GM04503 (cell line): ENCODE measurements around the gene UGGT2.
"Not testable (repeated sequence)": the region's sequence is repeated elsewhere in the genome, so short reads cannot be mapped to it uniquely, and the experiment has no call there.

Experiments used
- DNase-seq: peaks from one replicate; pipeline ENCODE4 v3.0.0-alpha.2; 2012; ENCODE audit warnings: low read depth

The UGGT2 gene

DNA sequence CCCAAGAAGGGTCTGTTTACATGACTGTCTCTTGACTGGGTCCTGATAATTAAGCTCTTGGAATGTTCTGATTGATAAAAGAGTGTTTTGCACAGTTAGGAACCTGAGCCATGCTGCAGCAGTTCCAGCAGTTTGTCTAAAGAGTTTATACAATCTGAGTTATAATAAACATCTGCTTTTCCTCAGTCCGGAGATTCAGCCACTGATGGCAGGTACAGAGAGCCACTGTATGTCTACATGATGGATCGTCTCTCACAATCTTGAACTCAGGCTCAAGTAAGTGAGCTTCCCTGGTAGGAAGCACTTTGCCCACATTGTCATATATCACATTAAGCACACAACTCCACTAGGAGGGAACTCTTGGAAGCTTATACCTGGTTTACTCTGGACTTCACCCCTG is 84.3 kb downstream of the UGGT2 start:
- no peak for DNase-seq

- DNase-seq, result no peak
These were observed 95.9 kb downstream of the UGGT2 start for GRCh38 chr13:95957331-95957730.

GRCh38 chr13:95956589-95957148 is 96.5 kb downstream of the UGGT2 start:
- no peak for DNase-seq

DNA sequence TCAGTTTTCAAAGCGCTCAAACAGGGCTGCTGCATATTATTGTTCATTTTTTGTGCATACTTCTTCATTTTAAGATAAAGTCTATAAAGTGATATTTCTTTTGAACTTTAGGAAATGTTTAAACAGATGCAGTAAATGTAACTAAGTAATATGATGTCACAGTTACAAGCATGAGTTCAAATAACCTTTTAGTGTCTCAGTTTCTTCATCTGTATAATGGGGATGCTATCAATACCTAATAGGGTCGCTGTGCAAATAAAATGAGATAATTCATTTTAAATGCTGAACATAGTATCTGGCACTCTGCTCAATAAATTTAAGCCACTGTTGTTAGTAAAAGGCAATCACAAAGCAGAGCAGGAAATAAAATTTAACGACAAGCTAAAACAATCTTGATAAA is 97.5 kb downstream of the UGGT2 start:
- no peak for DNase-seq

DNA sequence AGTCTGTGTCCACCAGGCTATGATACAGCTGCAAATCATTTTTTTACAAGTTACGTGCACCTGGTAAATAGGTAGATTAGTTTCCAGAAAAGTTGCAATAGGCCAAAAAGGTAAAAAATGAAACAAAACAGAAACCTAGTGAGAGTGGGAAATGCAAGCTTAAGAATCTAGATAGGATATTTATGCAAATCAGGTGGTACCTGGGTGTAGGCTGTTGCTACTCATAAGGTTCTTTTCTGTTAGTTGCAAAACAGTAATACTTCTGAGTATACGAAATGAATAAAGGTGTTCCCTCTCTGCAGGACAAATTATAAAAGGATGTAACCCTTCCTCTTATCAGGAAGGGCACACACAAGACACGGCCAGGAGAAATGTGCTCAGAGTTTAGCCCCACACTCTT is 97.9 kb downstream of the UGGT2 start:
- no peak for DNase-seq

DNA sequence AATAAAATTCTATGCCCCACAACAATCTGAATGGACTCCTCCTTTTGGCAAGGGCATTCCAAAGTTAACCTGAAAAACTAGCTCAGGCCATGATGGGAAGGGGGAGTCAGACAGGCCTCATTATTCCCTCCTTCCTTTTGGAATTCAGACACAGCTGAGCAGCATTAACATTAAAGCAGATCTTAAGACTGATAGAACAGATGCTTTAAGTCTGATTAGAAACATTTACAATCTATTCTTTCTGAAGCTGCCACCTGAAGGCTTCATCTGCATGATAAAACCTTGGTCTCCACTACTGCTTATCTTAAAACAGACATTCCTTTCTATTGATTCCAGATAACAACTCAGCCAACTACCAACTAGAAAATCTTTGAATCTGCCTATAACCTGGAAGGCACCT is 98.9 kb downstream of the UGGT2 start:
- DNase-seq, result no peak

GRCh38 chr13:95950103-95950502 is 103.1 kb downstream of the UGGT2 start:
- DNase-seq, result no peak

DNA sequence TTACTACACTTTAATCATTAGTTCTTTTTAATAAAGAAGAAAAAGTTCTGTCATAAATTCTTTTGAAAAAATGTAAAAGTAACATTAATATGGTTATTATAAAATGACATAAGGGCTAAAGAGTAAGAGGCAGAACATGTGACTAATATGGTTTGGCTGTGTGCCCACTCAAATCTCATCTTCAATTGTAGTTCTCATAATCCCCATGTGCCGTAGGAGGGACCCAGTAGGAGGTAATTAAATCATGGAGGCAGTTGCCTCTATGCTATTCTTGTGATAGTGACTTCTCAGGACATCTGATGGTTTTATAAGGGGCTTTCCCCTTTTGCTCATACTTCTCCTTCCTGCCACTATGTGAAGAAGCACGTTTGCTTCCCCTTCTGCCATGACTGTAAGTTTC is 104.5 kb downstream of the UGGT2 start:
- no peak for DNase-seq

DNA sequence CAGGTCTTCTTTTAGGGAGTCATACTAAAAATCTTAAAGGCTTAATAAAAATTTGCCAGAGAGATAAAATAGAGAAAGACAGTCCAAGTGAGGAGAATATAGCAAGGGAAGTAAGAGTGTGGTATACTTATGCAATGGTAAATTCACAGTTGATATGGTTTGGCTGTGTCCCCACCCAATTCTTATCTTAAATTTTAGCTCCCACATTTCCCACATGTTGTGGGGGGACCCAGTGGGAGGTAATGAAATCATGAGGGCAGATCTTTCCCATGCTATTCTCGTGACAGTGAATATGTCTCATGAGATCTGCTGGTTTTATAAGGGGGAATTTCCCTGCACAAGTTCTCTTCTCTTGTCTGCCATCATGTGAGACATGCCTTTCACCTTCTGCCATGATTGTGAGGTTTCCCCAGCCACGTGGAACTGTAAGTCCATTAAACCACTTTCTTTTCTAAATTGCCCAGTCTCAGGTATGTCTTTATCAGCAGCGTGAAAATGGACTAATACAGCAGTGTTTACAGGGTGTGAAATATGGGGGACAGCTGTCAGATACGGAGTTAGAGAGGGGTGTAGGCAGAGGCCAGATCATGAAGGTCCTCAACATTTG is 115.4 kb downstream of the UGGT2 start:
- DNase-seq, result no peak

DNA sequence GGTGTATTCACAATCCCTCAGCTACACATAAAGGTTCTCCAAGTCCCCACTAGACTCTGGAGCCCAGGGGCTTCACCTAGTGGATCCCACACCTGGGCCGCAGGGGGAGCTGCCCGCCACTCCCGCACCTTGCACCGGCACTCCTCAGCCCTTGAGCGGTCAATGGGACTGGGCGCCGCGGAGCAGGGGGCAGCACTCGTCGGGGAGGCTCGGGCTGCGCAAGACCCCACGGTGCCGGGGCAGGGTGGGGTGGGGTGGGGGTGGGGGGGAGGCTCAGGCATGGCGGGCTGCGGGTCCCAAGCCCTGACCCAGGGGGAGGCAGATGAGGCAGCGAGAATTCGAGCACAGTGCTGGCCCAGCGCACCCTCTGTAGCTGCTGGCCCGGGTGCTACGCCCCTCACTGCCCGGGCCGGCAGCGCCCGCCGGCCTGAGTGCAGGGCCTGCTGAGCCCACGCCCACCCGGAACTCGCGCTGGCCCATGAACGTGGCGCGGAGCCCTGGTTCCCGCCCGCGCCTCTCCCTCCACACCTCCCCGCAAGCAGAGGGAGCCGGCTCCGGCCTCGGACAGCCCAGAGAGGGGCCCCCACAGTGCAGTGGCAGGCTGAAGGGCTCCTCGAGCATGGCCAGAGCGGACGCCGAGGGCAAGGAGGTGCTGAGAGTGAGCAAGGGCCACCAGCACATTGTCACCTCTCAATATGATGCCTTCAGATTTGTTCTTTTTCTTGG is 121.7 kb downstream of the UGGT2 start:
- no peak for DNase-seq

DNA sequence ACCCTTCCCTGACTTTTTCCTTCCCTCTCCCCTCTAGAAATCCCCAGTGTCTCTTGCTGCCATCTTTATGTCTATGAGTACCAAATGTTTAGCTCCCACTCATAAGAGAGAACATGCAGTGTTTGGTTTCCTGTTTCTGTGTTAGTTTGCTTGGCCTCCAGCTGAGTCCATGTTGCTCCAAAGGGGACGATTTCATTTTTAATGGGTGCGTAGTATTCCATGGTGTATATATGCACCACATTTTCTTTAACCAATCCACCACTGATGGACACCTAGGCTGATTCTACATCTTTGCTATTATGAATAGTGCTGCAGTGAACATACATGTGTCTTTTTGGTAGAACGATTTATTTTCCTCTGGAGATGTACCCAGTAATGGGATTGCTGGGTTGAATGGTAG is 123.8 kb downstream of the UGGT2 start:
- DNase-seq, result no peak

DNA sequence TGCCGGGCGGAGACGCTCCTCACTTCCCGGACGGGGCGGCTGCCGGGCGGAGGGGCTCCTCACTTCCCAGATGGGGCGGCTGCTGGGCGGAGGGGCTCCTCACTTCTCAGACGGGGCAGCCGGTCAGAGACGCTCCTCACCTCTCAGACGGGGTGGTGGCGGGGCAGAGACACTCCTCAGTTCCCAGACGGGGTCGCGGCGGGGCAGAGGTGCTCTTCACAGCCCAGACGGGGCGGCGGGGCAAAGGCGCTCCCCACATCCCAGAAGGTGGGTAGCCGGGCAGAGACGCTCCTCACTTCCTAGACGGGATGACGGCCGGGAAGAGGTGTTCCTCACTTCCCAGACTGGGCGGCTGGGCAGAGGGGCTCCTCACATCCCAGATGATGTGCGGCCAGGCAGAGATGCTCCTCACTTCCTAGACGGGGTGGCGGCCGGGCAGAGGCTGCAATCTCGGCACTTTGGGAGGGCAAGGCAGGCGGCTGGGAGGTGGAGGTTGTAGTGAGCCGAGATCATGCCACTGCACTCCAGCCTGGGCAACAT is 124.8 kb downstream of the UGGT2 start:
- DNase-seq, result not testable (repeated sequence)

DNA sequence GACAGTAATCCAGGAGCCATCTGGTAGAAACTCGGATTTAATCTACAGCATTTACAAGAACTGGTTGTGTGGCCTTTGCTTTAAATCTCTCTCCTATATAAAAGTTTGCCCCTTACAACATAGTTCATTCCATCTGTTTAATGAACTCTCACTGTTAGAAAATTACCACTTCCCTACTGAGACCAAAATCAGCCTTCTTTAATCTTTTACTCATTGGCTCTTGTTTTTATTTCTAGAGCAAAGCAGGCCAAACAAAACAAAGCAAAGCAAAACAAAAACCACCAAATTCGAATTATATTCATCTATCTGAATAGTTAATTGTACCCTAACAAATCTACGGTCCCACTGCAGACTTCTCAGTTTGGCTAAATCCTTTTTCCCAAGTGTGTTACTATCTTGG is 127.0 kb downstream of the UGGT2 start:
- DNase-seq, result no peak

DNA sequence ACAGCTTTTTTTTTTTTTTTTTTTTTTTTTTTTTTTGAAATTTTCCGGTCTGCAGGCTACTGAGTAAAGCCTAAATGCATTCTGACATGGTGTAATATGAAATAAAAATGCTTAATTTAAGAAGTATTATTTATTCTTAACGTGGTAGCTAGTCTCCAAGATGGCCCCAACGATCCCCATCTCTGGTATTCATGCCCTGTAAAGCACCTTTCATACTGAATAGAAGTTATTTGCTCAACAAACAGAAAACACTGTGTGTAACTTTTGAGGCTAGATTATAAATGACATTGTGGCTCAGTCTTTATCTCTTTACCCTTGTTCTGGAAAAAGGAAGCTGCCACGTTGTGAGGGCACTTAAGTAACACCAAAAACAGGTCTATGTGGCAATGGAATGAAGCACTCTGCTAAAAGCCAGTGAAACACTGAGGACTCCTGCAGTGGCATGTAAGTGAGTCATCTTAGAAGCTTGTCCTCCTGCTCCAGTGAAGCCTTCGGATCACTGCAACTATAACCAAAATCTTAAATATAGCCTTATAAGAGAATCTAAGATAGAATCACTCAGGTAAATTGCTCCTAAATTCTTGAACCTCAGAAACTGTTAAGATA is 128.7 kb downstream of the UGGT2 start:
- peak; percentile 60 for DNase-seq

DNA sequence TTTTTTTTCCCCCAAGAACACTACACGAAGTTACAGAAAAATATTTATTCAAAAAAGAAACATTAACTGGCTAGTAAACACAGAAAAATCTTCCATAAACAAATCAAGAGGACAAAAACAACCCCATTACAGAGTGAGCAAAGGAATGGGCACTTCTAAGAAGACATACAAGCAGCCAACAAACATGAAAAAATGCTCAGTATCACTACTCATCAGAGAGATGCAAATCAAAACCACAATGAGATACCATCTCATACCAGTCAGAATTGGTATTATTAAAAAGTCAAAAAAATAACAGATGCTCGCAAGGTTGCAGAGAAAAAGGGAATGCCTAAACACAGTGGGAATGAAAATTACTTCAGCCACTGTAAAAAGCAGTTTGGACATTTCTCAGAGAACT is 131.7 kb downstream of the UGGT2 start:
- DNase-seq, result peak; percentile 51

- DNase-seq, result peak; percentile 22
These were observed 132.7 kb downstream of the UGGT2 start for GRCh38 chr13:95920485-95920884.

DNA sequence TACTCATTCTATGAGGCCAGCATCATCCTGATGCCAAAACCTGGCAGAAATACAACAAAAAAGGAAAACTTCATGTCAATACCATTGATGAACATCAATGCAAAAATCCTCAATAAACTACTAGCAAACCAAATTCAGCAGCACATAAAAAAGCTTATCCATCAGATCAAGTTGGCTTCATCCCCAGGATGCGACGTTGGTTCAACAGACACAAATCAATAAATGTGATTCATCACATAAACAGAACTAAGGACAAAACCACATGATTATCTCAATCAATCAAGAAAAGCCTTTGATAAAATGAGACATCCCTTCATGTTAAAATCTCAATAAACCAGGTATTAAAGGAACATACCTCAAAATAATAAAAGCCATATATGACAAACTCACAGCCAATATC is 134.3 kb downstream of the UGGT2 start:
- no peak for DNase-seq

GRCh38 chr13:95914991-95915501 is 138.2 kb downstream of the UGGT2 start:
- no peak for DNase-seq

DNA sequence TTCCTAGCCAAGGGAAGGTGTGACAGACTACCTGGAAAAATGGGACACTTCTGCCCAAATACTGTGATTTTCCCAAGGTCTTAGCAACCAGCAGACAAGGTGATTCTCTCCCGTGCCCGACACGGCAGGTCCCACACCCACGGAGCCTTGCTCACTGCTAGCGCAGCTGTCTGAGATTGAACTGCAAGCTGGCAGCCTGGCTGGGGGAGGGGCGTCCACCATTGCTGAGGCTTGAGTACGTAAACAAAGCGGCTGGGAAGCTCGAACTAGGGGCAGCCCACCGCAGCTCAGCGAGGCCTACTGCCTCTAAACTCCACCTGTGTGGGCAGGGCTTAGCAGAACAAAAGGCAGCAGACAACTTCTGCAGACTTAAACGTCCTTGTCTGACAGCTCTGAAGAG is 146.2 kb downstream of the UGGT2 start:
- DNase-seq, result no peak

- no peak for DNase-seq
These were observed 149.6 kb downstream of the UGGT2 start for GRCh38 chr13:95903569-95903968.

- no peak for DNase-seq
These were observed 150.5 kb downstream of the UGGT2 start for GRCh38 chr13:95902741-95903140.

- no peak for DNase-seq
These were observed 154.9 kb downstream of the UGGT2 start for GRCh38 chr13:95898256-95898655.

- no peak for DNase-seq
These were observed 156.9 kb downstream of the UGGT2 start for GRCh38 chr13:95896301-95896700.
